Measurements from ENCODE around the gene GAS2L1.

GAS2L1 gene

DNA sequence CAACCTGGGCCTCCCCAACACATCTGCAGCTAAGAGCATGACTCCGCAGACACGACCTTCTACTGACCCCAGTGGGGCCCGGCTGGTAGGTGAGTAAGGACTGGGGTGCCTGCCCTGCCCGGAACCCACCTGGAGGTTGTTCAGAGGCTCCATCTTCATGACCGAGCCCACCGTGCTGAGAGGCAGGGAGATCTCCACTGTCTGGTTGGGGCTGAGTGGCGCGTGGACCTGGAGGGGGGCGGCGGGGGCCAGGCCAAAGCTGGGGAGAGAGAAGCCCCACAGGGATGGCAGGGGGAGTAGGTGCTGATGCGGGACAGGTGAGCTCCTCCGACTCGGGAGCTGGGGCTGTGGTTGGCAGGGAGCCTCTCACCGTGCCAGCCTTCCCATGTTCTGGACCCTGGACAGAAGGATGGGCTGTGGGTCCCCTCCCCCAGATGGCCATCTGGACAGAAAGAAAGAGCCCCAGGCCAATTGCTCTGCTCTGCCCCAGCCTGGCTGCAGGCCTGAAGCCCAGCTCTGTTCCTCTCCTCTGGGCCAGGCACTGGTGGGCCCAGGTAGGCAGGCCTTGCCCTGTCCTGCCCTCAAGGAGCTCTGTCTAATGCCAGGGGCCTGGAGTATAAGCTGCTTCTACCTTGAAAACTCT lies 25.3 kb downstream of the GAS2L1 start:
- no peak overlapping the region for H3K27ac ChIP-seq (replicated peaks)
- no peaks in the 10 kb centered on the region for H3K27me3 ChIP-seq (ENCODE audit: insufficient read depth, poor library complexity, severe bottlenecking)
- no peak overlapping the region for H3K4me3 ChIP-seq (replicated peaks; ENCODE audit: insufficient read depth, low read length)
- no peak for TF ChIP-seq POLR2AphosphoS5 (IDR thresholded peaks at IDR 0.05; ENCODE audit: low read depth)
- TF ChIP-seq, protein P1, sequence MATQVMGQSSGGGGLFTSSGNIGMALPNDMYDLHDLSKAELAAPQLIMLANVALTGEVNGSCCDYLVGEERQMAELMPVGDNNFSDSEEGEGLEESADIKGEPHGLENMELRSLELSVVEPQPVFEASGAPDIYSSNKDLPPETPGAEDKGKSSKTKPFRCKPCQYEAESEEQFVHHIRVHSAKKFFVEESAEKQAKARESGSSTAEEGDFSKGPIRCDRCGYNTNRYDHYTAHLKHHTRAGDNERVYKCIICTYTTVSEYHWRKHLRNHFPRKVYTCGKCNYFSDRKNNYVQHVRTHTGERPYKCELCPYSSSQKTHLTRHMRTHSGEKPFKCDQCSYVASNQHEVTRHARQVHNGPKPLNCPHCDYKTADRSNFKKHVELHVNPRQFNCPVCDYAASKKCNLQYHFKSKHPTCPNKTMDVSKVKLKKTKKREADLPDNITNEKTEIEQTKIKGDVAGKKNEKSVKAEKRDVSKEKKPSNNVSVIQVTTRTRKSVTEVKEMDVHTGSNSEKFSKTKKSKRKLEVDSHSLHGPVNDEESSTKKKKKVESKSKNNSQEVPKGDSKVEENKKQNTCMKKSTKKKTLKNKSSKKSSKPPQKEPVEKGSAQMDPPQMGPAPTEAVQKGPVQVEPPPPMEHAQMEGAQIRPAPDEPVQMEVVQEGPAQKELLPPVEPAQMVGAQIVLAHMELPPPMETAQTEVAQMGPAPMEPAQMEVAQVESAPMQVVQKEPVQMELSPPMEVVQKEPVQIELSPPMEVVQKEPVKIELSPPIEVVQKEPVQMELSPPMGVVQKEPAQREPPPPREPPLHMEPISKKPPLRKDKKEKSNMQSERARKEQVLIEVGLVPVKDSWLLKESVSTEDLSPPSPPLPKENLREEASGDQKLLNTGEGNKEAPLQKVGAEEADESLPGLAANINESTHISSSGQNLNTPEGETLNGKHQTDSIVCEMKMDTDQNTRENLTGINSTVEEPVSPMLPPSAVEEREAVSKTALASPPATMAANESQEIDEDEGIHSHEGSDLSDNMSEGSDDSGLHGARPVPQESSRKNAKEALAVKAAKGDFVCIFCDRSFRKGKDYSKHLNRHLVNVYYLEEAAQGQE (IDR thresholded peaks at IDR 0.05; ENCODE audit: insufficient replicate concordance, low read depth): no peak
- no peak for TF ChIP-seq SPI1 (IDR thresholded peaks at IDR 0.05; ENCODE audit: borderline replicate concordance, low read depth)
- TF ChIP-seq, protein P2, sequence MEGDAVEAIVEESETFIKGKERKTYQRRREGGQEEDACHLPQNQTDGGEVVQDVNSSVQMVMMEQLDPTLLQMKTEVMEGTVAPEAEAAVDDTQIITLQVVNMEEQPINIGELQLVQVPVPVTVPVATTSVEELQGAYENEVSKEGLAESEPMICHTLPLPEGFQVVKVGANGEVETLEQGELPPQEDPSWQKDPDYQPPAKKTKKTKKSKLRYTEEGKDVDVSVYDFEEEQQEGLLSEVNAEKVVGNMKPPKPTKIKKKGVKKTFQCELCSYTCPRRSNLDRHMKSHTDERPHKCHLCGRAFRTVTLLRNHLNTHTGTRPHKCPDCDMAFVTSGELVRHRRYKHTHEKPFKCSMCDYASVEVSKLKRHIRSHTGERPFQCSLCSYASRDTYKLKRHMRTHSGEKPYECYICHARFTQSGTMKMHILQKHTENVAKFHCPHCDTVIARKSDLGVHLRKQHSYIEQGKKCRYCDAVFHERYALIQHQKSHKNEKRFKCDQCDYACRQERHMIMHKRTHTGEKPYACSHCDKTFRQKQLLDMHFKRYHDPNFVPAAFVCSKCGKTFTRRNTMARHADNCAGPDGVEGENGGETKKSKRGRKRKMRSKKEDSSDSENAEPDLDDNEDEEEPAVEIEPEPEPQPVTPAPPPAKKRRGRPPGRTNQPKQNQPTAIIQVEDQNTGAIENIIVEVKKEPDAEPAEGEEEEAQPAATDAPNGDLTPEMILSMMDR (IDR thresholded peaks at IDR 0.05; ENCODE audit: insufficient read depth, low read length): no peak
- TF ChIP-seq GABPA (IDR thresholded peaks at IDR 0.05; ENCODE audit: low read depth): no peak
- DNase-seq (ENCODE audit: low read depth in 1 of 2, low spot score in 1 of 2): no peak

DNA sequence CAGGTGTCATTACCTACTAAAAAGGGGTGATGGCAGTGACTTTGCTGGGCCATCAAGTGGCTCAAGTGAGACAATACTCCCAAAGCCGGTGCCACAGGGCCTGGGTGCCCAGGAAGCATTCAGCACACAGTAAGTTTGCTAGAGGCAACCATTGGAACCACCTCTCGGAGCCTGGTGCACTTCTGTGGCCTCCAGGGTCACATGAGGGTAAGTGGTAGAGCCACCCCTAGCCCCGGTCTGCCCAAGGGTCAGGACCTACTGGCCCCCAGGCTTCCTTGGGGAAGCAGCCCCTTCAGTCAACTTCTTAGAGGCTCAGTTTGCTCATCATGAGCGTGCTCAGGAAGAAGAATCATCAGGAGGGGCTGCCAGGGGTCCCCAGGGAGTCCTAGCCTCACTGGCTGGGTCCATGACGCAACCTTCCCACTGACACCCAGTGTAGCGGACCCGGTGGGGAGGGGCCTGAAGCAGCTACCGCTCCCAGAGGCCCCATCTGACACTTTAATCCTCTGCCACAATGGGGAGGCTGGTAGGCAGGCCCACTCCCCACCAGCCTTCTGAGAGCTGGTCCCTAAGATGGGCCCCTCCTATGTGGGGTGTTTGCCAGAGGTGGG lies 26.5 kb downstream of the GAS2L1 start:
- Histone ChIP-seq H3K27ac (replicated peaks) (no peak overlapping the region), H3K27me3 (ENCODE audit: insufficient read depth, poor library complexity, severe bottlenecking) (no peaks in the 10 kb centered on the region), H3K4me3 (replicated peaks; ENCODE audit: insufficient read depth, low read length) (no peak overlapping the region)
- DNase-seq (ENCODE audit: low read depth in 1 of 2, low spot score in 1 of 2): no peak
- TF ChIP-seq, protein P2 (IDR thresholded peaks at IDR 0.05; ENCODE audit: insufficient read depth, low read length): no peak
- TF ChIP-seq GABPA (IDR thresholded peaks at IDR 0.05; ENCODE audit: low read depth) (no peak), SPI1 (IDR thresholded peaks at IDR 0.05; ENCODE audit: borderline replicate concordance, low read depth) (no peak), POLR2AphosphoS5 (IDR thresholded peaks at IDR 0.05; ENCODE audit: low read depth) (no peak)
- TF ChIP-seq, protein P1 (IDR thresholded peaks at IDR 0.05; ENCODE audit: insufficient replicate concordance, low read depth): no peak

DNA sequence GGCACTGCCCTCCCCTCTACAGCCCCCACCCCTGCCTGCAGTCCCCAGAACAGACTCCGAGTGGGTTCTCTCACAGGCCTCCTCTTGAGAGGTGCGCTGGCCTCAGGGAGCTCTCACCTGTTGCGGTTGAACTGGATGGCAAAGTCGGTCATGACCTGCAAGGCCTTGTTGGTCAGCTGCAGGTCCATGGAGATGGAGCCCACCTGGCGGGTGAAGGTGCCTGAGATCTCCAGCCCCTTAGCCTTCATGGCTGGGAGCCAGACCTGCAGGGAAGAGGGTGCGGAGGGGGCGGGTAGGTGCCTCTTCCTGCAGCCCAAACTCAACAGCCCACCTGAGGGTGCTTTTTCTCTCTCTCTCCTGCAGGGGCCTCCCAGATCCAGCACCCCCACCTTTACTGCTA lies 27.7 kb downstream of the GAS2L1 start:
- Histone ChIP-seq H3K4me3 (replicated peaks; ENCODE audit: insufficient read depth, low read length) (no peak overlapping the region), H3K27me3 (ENCODE audit: insufficient read depth, poor library complexity, severe bottlenecking) (no peaks in the 10 kb centered on the region), H3K27ac (replicated peaks) (no peak overlapping the region)
- no peak for DNase-seq (ENCODE audit: low read depth in 1 of 2, low spot score in 1 of 2)
- TF ChIP-seq POLR2AphosphoS5 (IDR thresholded peaks at IDR 0.05; ENCODE audit: low read depth): no peak
- TF ChIP-seq, protein P1 (IDR thresholded peaks at IDR 0.05; ENCODE audit: insufficient replicate concordance, low read depth): no peak

All from HL-60 (cell line).